ENCODE measurements around the gene TDRD9. TPM values are rescaled to one million over a fixed set of nuclear protein-coding genes. Genes with fewer than 3 reads are reported as not detected.

TDRD9 gene
- total RNA-seq, 3 donors from 2014 or later = 0.30 to 1.1 (median 0.90) TPM

DNA sequence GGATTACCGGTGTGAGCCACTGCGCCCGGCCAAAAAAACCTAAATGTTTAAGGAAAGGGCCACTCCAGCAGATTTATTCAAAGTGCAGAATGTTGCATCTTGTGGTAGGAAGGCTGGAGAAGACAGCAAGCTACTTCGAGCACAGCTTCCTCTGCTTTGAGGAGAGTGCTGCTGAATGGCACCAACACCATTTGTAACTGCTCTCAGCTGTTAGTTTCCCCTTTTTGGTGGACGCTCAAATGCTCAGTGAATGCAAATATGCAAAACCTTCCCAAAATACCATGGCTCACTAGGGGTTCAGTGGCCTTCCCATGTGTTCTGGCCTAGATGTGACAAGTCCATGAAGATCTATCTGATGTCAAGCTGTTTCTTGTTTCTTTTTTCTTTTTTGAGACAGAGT is 2.9 kb upstream of the TDRD9 start:
- no peak overlapping the region for H3K4me3 Mint-ChIP-seq
- DNase-seq = no peak
- H3K4me1 Mint-ChIP-seq (ENCODE audit: low read depth) = peaks cover 7% of the 10 kb centered on the region
- ATAC-seq = no peak
- H3K9me3 Mint-ChIP-seq = no peaks in the 10 kb centered on the region
- H3K27me3 Mint-ChIP-seq (ENCODE audit: low read depth) = peaks cover 9% of the 10 kb centered on the region
- H3K36me3 Mint-ChIP-seq (ENCODE audit: insufficient read depth) = no peaks in the 10 kb centered on the region

DNA sequence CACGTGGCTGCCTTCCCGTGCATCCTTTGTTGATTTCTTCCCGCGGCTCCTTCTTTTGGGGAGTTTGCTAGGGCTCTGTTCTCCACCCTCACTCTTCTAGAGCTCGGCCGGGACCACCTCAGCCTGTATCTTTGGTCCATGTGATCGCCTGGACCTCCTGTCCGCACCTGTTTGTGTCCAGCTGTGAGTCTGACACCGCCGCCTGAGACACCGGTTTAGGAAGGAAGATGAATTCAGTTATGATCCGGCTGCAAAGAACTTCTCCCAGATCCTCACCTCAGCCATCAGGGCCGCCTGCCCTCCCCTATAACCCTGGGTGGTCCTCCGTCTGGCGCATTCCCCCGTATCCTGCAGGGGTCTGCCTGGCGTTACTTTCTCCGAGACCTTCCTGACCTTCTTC is 690 bp upstream of the TDRD9 start:
- Mint-ChIP-seq H3K36me3 (ENCODE audit: insufficient read depth) (no peaks in the 10 kb centered on the region), H3K4me1 (ENCODE audit: low read depth) (no peaks in the 10 kb centered on the region), H3K9me3 (no peaks in the 10 kb centered on the region), H3K4me3 (no peak overlapping the region), H3K27me3 (ENCODE audit: low read depth) (peaks cover 11% of the 10 kb centered on the region)
- ATAC-seq (no peak), DNase-seq (no peak)

GRCh38 chr14:103930051-103930604 is 1.9 kb downstream of the TDRD9 start:
- no peaks in the 10 kb centered on the region for H3K4me1 Mint-ChIP-seq (ENCODE audit: low read depth)
- peaks cover 5% of the 10 kb centered on the region for H3K27me3 Mint-ChIP-seq (ENCODE audit: low read depth)
- ATAC-seq (no peak), DNase-seq (no peak)
- H3K4me3 Mint-ChIP-seq = no peak overlapping the region
- H3K9me3 Mint-ChIP-seq = no peaks in the 10 kb centered on the region
- no peaks in the 10 kb centered on the region for H3K36me3 Mint-ChIP-seq (ENCODE audit: insufficient read depth)

- ATAC-seq = peak; percentile 60 to 73
- Mint-ChIP-seq H3K4me3 (no peak overlapping the region), H3K9me3 (no peaks in the 10 kb centered on the region), H3K27me3 (ENCODE audit: low read depth) (peaks cover 5% of the 10 kb centered on the region), H3K36me3 (ENCODE audit: insufficient read depth) (no peaks in the 10 kb centered on the region), H3K4me1 (ENCODE audit: low read depth) (no peaks in the 10 kb centered on the region)
- DNase-seq = no peak
These were observed 3.2 kb downstream of the TDRD9 start for GRCh38 chr14:103931422-103931821.

DNA sequence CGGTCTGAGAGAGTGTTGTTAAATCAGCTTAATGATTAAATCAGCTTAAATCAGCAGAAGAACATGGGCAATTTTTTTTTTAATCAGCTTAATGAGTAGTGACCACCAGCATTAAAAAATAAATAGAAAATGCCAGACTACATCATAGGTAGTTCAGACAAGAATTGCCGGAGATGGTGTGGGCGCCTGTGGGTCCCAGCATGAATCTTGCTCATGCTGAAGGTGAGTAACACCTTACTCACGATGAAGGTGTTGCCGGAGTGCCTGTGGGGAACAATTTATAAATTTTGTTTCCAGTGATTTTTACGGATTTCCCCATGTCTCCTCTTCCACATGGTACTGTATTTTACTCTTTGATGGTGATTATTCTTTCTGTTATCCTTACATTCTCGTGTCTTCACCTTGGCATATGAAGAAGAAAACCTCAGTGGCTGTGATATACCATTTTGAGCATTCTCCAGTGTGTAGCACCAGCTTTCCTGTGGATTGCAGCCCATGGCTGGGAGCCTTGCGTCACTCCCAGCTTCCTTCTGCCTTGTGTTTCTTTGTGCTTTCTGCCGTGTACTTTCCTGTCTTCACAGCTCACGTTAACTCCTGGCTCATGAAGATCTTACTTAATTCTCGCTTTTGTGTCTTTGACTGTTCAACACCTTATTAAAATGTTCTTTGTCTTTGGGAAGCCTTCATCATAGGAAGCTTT is 4.7 kb downstream of the TDRD9 start:
- Mint-ChIP-seq H3K9me3 (no peaks in the 10 kb centered on the region), H3K4me1 (ENCODE audit: low read depth) (no peaks in the 10 kb centered on the region), H3K27me3 (ENCODE audit: low read depth) (peaks cover 9% of the 10 kb centered on the region), H3K4me3 (no peak overlapping the region), H3K36me3 (ENCODE audit: insufficient read depth) (no peaks in the 10 kb centered on the region)
- DNase-seq (no peak), ATAC-seq (no peak)

DNA sequence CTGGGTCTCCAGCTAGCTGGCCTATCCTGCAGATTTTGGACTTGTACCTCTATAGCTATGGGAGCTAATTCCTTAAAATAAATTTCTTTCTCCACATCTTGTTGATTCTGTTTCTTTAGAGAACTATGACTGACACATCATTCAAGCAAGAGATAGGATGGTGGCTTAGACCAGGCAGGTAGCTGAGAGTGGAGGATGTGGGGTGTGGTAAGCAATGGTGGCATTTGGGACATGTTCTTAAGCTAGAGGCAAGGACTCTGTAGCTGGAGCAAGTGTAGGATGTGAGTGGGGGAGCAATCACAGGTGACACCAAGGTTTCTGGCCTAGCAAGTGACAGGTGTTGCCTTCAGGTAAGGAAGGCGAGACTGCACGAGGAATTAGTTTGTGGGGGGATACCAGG is 6.8 kb downstream of the TDRD9 start:
- H3K9me3 Mint-ChIP-seq = no peaks in the 10 kb centered on the region
- peaks cover 14% of the 10 kb centered on the region for H3K27me3 Mint-ChIP-seq (ENCODE audit: low read depth)
- no peaks in the 10 kb centered on the region for H3K36me3 Mint-ChIP-seq (ENCODE audit: insufficient read depth)
- no peak for ATAC-seq
- DNase-seq = no peak
- H3K4me1 Mint-ChIP-seq (ENCODE audit: low read depth) = no peaks in the 10 kb centered on the region
- no peak overlapping the region for H3K4me3 Mint-ChIP-seq

DNA sequence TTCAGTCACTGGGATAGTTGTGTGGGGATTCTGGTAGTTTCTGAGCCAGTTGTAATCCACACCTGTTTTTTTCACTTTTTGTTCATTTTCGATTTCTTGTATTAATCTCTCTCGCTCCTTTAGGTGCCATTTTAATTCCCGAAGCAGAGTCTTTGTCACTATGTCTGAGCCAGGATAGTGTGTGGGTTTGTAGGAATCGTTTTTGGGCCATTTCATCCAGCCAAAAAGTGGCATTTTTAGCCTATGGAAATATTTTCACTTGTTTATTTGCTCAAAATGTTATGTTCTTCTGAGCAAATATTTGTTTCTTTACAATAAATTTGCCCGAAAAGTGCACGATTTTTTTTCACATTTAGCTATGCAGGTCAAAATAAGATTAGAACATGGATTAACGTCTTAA is 13.2 kb downstream of the TDRD9 start:
- no peaks in the 10 kb centered on the region for H3K36me3 Mint-ChIP-seq (ENCODE audit: insufficient read depth)
- H3K9me3 Mint-ChIP-seq = no peaks in the 10 kb centered on the region
- no peak for DNase-seq
- no peak for ATAC-seq
- H3K4me1 Mint-ChIP-seq (ENCODE audit: low read depth) = no peaks in the 10 kb centered on the region
- peaks cover 31% of the 10 kb centered on the region for H3K27me3 Mint-ChIP-seq (ENCODE audit: low read depth)
- H3K4me3 Mint-ChIP-seq = no peak overlapping the region

GRCh38 chr14:103941973-103942736 is 13.9 kb downstream of the TDRD9 start, which contains the start of gene RD3L:
TSS of gene RD3L (minus strand) at chr14:103942529. CDS start at chr14:103941695, 834 bp downstream.
- no peaks in the 10 kb centered on the region for H3K4me1 Mint-ChIP-seq (ENCODE audit: low read depth)
- peaks cover 37% of the 10 kb centered on the region for H3K27me3 Mint-ChIP-seq (ENCODE audit: low read depth)
- DNase-seq (no peak), ATAC-seq (no peak)
- H3K4me3 Mint-ChIP-seq = no peak within 1 kb of the TSS
- no peaks in the 10 kb centered on the region for H3K9me3 Mint-ChIP-seq
- H3K36me3 Mint-ChIP-seq (ENCODE audit: insufficient read depth) = no peaks in the 10 kb centered on the region

GRCh38 chr14:103943673-103944072 is 15.4 kb downstream of the TDRD9 start:
- no peak for DNase-seq
- Mint-ChIP-seq H3K4me1 (ENCODE audit: low read depth) (no peaks in the 10 kb centered on the region), H3K36me3 (ENCODE audit: insufficient read depth) (no peaks in the 10 kb centered on the region), H3K27me3 (ENCODE audit: low read depth) (peaks cover 37% of the 10 kb centered on the region), H3K4me3 (no peak overlapping the region), H3K9me3 (no peaks in the 10 kb centered on the region)
- no peak for ATAC-seq

GRCh38 chr14:103946975-103947374 is 18.7 kb downstream of the TDRD9 start:
- Mint-ChIP-seq H3K27me3 (ENCODE audit: low read depth) (peaks cover 27% of the 10 kb centered on the region), H3K4me1 (ENCODE audit: low read depth) (no peaks in the 10 kb centered on the region), H3K36me3 (ENCODE audit: insufficient read depth) (no peaks in the 10 kb centered on the region), H3K4me3 (no peak overlapping the region), H3K9me3 (no peaks in the 10 kb centered on the region)
- no peak for DNase-seq
- no peak for ATAC-seq

- no peaks in the 10 kb centered on the region for H3K36me3 Mint-ChIP-seq (ENCODE audit: insufficient read depth)
- no peaks in the 10 kb centered on the region for H3K4me1 Mint-ChIP-seq (ENCODE audit: low read depth)
- DNase-seq = no peak
- H3K4me3 Mint-ChIP-seq = no peak overlapping the region
- H3K27me3 Mint-ChIP-seq (ENCODE audit: low read depth) = peaks cover 30% of the 10 kb centered on the region
- H3K9me3 Mint-ChIP-seq = no peaks in the 10 kb centered on the region
- no peak for ATAC-seq
These were observed 20.2 kb downstream of the TDRD9 start for GRCh38 chr14:103948442-103948841.

GRCh38 chr14:103949131-103949790 is 21.0 kb downstream of the TDRD9 start:
- H3K27me3 Mint-ChIP-seq (ENCODE audit: low read depth) = peaks cover 30% of the 10 kb centered on the region
- H3K36me3 Mint-ChIP-seq (ENCODE audit: insufficient read depth) = no peaks in the 10 kb centered on the region
- H3K4me1 Mint-ChIP-seq (ENCODE audit: low read depth) = no peaks in the 10 kb centered on the region
- no peaks in the 10 kb centered on the region for H3K9me3 Mint-ChIP-seq
- H3K4me3 Mint-ChIP-seq = no peak overlapping the region
- DNase-seq (no peak), ATAC-seq (no peak)

GRCh38 chr14:103960457-103961055 is 32.3 kb downstream of the TDRD9 start:
- H3K36me3 Mint-ChIP-seq (ENCODE audit: insufficient read depth) = no peaks in the 10 kb centered on the region
- no peaks in the 10 kb centered on the region for H3K4me1 Mint-ChIP-seq (ENCODE audit: low read depth)
- DNase-seq (no peak), ATAC-seq (no peak)
- H3K27me3 Mint-ChIP-seq (ENCODE audit: low read depth) = peaks cover 3% of the 10 kb centered on the region
- no peaks in the 10 kb centered on the region for H3K9me3 Mint-ChIP-seq
- H3K4me3 Mint-ChIP-seq = no peak overlapping the region

DNA sequence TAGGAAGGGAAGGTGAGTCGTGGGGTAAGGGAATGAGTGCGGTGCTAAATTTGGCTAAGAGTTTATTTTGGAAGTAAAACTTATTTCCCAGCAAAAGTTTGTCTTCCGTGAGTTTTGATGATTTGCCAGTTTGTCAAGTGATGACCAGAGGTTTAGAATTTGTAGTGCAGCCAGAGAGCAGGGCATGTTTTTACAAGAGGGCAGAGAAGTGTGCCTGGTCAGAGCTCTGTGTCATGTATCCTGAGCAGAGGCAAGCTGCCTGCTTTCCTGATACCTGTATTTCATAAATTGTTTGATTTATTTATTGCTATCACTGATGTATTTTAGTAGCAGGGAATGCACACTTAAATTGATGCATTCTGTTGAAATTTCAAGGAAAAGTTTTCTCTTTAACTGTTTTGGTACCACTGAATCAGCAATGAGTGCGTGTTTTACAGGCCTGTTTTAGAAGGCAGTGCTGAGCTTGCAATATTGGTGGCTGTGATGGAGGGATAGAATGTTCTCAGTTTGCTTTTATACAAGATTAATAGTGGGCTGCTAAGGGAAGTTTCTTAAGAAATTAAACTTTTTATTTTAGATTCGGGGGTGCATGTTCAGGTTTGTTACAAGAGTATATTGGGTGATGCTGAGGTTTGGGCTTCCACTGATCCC is 33.8 kb downstream of the TDRD9 start:
- Mint-ChIP-seq H3K27me3 (ENCODE audit: low read depth) (peaks cover 3% of the 10 kb centered on the region), H3K4me1 (ENCODE audit: low read depth) (no peaks in the 10 kb centered on the region), H3K4me3 (no peak overlapping the region), H3K36me3 (ENCODE audit: insufficient read depth) (no peaks in the 10 kb centered on the region), H3K9me3 (no peaks in the 10 kb centered on the region)
- DNase-seq (no peak), ATAC-seq (no peak)
